Loucy (cell line): ENCODE results near the gene SAMD8.

Source experiments
- H2AFZ ChIP-seq: fragments of 200-600 bp; sonication (generic); 2 replicates; pipeline ENCODE4 v1.6.0; 2016; ENCODE audit warnings: antibody characterized with exemption, mild to moderate bottlenecking, low read length, moderate library complexity
- H3F3A ChIP-seq: fragments of 200-600 bp; 2 replicates; pipeline ENCODE4 v1.6.0; 2016; ENCODE audit warnings: antibody characterized with exemption, low read depth, mild to moderate bottlenecking
- H3K27me3 ChIP-seq: fragments of 200-600 bp; sonication (generic); 2 replicates; pipeline ENCODE4 v1.6.1; 2014; ENCODE audit warnings: low read length, mild to moderate bottlenecking; ENCODE audit not compliant: insufficient read depth, poor library complexity, severe bottlenecking
- H3K36me3 ChIP-seq: fragments of 200-600 bp; sonication (generic); 2 replicates; pipeline ENCODE4 v1.6.1; 2016; ENCODE audit warnings: low read length; ENCODE audit not compliant: insufficient read depth
- H3K4me1 ChIP-seq: fragments of 200-600 bp; sonication (generic); 2 replicates; pipeline ENCODE4 v1.5.1; 2014; ENCODE audit warnings: low read length, mild to moderate bottlenecking; ENCODE audit not compliant: insufficient read depth, poor library complexity, severe bottlenecking
- H3K4me2 ChIP-seq: fragments of 200-600 bp; sonication (generic); 2 replicates; pipeline ENCODE4 v1.6.0; 2014; ENCODE audit warnings: antibody characterized with exemption, low read length, low read depth, mild to moderate bottlenecking; ENCODE audit not compliant: poor library complexity, severe bottlenecking
- H3K4me3 ChIP-seq: fragments of 200-600 bp; sonication (generic); 2 replicates; pipeline ENCODE4 v1.5.1; 2014; ENCODE audit warnings: low read length, mild to moderate bottlenecking, mixed read lengths; ENCODE audit not compliant: poor library complexity, severe bottlenecking
- H3K79me2 ChIP-seq: fragments of 200-600 bp; sonication (generic); 2 replicates; pipeline ENCODE4 v1.6.1; 2014; ENCODE audit warnings: low read length; ENCODE audit not compliant: insufficient read depth
- H3K9ac ChIP-seq: fragments of 200-600 bp; sonication (generic); 2 replicates; pipeline ENCODE4 v1.6.0; 2014; ENCODE audit warnings: mild to moderate bottlenecking, low read depth, low read length, moderate library complexity; ENCODE audit not compliant: poor library complexity, severe bottlenecking
- H3K9me2 ChIP-seq: fragments of 200-600 bp; sonication (generic); replicated peaks from 2 replicates; pipeline ENCODE4 v1.6.1; 2016; ENCODE audit warnings: low read depth, low read length, mixed read lengths
- H3K9me3 ChIP-seq: fragments of 200-600 bp; sonication (generic); 2 replicates; pipeline ENCODE4 v1.6.1; 2014; ENCODE audit warnings: mild to moderate bottlenecking, antibody characterized with exemption, low read length, low read depth; ENCODE audit not compliant: insufficient read depth
- H4K20me1 ChIP-seq: fragments of 200-600 bp; sonication (generic); 2 replicates; pipeline ENCODE4 v1.6.0; 2014; ENCODE audit warnings: antibody characterized with exemption, low read length, mild to moderate bottlenecking; ENCODE audit not compliant: insufficient read depth, poor library complexity, severe bottlenecking
- EZH2phosphoT487 ChIP-seq: fragments of 200-600 bp; IDR thresholded peaks from 2 replicates; pipeline ENCODE4 v1.6.1; 2018; ENCODE audit warnings: antibody characterized with exemption, mild to moderate bottlenecking, moderate library complexity, borderline replicate concordance
- TF ChIP-seq, protein P1 (sequence below): fragments of 200-600 bp; sonication (generic); conservative IDR thresholded peaks from 2 replicates; pipeline ENCODE4 v1.5.1; 2014; ENCODE audit warnings: mild to moderate bottlenecking, antibody characterized with exemption, low read length

SAMD8 gene

DNA sequence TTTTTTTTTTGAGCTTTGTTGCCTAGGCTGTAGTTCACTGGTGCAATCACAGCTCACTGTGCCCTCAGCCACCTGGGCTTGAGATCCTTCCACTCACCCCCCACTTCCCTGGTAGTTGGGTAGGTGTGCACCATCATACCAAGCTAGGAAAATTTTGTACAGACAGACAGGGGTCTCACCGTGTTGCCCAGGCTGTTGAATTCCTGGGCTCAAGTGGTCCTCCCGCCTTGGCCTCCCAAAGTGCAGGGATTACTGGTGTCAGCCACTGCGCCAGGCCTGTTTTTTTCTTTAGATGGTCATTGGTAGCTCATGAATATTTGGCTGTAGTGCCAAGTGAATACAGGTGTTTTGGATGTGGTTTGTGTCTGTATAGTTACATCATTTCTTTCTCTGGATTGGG, 116.8 kb downstream of the SAMD8 start:
- Histone ChIP-seq H3K27me3 (no peaks in the 10 kb centered on the region), H3K9ac (no peak overlapping the region), H3K36me3 (peaks cover 88% of the 10 kb centered on the region), H3K4me1 (no peaks in the 10 kb centered on the region), H3K9me2 (no peaks in the 10 kb centered on the region), H3F3A (peaks cover 7% of the 10 kb centered on the region; the same call in 1 of the 2 replicates), H2AFZ (no peak overlapping the region), H3K79me2 (peaks cover 61% of the 10 kb centered on the region), H3K9me3 (no peaks in the 10 kb centered on the region), H3K4me3 (no peak overlapping the region), H3K4me2 (no peak overlapping the region), H4K20me1 (peaks cover 58% of the 10 kb centered on the region)
- TF ChIP-seq, protein P1, sequence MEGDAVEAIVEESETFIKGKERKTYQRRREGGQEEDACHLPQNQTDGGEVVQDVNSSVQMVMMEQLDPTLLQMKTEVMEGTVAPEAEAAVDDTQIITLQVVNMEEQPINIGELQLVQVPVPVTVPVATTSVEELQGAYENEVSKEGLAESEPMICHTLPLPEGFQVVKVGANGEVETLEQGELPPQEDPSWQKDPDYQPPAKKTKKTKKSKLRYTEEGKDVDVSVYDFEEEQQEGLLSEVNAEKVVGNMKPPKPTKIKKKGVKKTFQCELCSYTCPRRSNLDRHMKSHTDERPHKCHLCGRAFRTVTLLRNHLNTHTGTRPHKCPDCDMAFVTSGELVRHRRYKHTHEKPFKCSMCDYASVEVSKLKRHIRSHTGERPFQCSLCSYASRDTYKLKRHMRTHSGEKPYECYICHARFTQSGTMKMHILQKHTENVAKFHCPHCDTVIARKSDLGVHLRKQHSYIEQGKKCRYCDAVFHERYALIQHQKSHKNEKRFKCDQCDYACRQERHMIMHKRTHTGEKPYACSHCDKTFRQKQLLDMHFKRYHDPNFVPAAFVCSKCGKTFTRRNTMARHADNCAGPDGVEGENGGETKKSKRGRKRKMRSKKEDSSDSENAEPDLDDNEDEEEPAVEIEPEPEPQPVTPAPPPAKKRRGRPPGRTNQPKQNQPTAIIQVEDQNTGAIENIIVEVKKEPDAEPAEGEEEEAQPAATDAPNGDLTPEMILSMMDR: no peak
- no peak for TF ChIP-seq EZH2phosphoT487

DNA sequence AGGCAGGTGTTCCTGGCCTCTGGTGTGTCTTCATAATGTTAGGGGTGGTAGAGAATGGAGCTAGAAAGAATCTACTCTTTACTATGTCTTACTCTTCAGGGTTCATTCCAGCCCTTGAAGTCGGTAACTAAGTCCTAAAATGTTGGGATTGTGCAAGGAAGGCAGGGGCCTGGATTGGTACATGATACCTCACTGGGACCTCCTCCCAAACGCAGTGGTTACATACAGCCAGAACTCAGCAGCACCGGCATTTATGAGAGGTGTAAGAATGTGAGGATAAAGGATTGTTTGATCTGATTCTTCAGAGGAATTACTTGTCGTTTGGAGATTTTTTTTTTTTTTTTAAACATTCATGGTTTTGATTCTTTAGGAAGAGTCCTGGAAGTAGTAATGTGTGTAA, 117.4 kb downstream of the SAMD8 start:
- TF ChIP-seq EZH2phosphoT487: no peak
- TF ChIP-seq, protein P1: no peak

DNA sequence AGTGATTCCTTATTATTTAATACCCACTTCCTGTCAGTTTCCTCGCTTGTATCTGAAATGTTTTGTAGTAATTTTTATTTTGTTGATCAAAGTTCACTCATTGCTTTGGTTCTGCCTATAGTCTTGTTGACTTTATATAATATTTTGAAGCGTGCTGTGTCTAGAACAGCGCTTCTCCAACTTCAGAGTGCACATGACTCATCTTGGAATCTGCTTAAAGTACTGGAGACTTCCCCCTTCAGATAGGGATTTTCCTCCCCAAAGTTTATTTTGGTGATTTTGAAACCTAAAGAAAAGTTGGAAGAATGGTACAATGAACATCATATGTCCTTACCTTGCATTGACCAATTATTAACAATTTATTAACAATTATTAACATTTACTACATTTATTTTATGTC, 118.5 kb downstream of the SAMD8 start:
- Histone ChIP-seq H2AFZ (no peak overlapping the region), H3K4me3 (no peak overlapping the region), H3K4me1 (peaks cover under 1% of the 10 kb centered on the region), H3K9me3 (no peaks in the 10 kb centered on the region), H3K36me3 (peaks cover 71% of the 10 kb centered on the region), H3K4me2 (no peak overlapping the region), H3K9ac (no peak overlapping the region), H3K9me2 (no peaks in the 10 kb centered on the region), H3K27me3 (no peaks in the 10 kb centered on the region), H4K20me1 (peaks cover 43% of the 10 kb centered on the region), H3F3A (peaks cover 12% of the 10 kb centered on the region; the same call in 1 of the 2 replicates), H3K79me2 (peaks cover 44% of the 10 kb centered on the region)
- TF ChIP-seq, protein P1: no peak
- no peak for TF ChIP-seq EZH2phosphoT487

More for the DNA sequence above, 117.4 kb downstream of the SAMD8 start:
- peaks cover 83% of the 10 kb centered on the region for H3K36me3 ChIP-seq
- H3K9ac ChIP-seq: no peak overlapping the region
- H3K9me2 ChIP-seq: no peaks in the 10 kb centered on the region
- no peak overlapping the region for H3K4me2 ChIP-seq
- H3K4me3 ChIP-seq: no peak overlapping the region
- no peaks in the 10 kb centered on the region for H3K9me3 ChIP-seq
- peaks cover 56% of the 10 kb centered on the region for H3K79me2 ChIP-seq
- H3K27me3 ChIP-seq: no peaks in the 10 kb centered on the region
- H3K4me1 ChIP-seq: no peaks in the 10 kb centered on the region
- H2AFZ ChIP-seq: no peak overlapping the region
- H4K20me1 ChIP-seq: peaks cover 52% of the 10 kb centered on the region
- H3F3A ChIP-seq: peaks cover 10% of the 10 kb centered on the region; the same call in 1 of the 2 replicates
